ENCODE measurements around the gene ZNF415.
A peak's percentile ranks its signal among the peaks of the same experiment; 100 is the strongest.
"Not testable (repeated sequence)": the region's sequence is repeated elsewhere in the genome, so short reads cannot be mapped to it uniquely, and the experiment has no call there.

The ZNF415 gene

DNA sequence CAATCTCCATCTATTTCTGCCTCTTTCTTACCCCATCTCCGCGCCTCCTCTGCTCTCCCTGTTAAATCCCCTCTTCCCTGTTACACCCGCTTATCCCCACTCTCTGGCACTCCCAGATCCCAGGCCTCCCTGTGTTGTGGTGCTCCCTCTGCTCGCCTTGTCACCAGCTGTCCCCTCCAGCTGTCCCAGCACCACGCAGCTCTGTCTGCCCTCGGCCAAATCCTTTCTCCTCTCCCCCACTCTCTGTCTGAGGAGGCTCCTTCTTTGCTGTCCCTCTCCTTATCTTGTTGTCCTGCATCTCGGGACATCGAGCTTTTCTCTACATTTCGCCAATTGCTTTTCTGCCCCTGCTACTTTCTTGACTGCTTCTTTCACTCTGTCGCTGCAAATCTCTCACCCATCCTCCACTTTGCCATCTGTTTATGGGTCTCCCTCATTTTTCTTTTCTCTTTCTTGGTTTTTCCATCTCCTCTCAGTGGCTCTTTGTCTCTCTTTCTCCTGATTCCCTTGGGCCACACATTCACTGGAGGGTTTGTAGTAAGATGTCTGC, 30.4 kb downstream of the ZNF415 start:
- no peak for DNase-seq

GRCh38 chr19:53101518-53101917, 31.2 kb downstream of the ZNF415 start:
- no peak for DNase-seq

- DNase-seq, result not testable (repeated sequence)
These were observed 34.1 kb downstream of the ZNF415 start for GRCh38 chr19:53098570-53098969.

DNA sequence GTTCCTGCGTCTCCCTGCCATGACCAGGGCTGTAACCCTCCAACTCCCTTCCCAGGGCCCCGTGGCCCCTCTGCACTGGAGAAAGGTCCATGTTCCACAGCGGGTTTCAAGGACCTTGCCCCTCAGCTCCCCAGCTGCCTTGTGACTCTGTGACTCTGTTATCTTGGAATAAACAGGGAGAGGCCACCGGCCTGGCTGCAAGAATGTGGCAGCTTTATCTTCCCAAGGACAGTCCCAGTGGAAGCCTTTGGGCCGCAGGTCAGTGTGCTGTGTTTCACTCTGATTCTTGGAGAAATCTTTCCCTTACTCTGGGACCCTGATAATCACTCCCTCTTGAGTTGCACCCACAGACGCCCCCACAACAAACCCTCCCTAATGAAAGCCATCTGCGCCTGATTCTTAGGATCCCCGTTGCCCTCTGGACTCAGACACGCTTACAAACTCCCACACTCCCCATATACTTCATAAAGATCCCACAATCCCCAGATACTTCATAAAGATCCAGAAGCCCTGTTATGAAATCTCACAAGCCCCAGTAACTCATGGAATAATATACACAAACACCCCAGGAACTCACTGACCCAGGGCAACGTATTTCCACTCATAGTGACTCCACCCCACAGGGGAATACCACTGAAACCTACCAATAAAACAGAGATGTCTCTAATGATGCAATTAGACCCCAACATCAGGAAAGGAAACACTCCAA, 35.6 kb downstream of the ZNF415 start:
- DNase-seq, result not testable (repeated sequence)

GRCh38 chr19:53096579-53096978, 36.1 kb downstream of the ZNF415 start:
- DNase-seq, result not testable (repeated sequence)

DNA sequence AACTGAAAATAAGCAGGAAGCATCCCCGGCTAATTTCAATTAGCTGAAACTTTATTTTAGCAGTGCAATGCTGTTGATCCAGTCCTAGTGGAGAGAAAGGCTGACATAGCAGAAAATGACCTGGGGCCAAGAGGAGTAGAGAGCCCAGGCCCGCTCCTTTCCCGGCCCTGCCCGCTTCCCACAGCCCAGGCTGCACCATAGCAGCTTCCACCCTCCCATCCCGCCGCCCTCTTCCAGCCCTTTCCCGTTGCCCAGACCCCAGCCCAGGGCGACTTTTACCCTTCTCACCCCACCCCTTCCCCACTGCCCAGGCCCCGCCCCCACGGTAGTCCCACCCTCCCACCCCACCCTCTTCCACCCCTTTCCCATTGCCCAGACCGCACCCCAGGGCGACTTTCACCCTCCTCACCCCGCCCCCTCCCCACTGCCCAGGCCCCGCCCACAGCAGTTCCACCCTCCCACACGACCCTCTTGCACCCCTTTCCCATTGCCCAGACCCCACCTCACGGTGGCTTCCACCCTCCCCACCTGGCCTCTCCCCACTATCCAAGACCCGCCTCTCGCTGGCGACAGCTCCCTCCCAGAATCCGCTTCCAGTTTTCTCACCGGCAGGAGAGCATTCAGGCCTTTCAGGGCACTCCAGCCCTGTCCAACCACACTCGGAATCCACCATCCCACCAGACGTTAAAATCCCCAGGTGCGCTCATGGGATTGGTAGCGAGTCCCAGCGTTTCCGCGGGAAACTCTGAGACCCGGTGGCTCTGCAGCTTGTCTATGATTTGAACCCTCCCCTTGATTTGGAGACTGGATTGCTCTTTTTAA, 37.7 kb downstream of the ZNF415 start:
- peak; percentile 97 for DNase-seq

DNA sequence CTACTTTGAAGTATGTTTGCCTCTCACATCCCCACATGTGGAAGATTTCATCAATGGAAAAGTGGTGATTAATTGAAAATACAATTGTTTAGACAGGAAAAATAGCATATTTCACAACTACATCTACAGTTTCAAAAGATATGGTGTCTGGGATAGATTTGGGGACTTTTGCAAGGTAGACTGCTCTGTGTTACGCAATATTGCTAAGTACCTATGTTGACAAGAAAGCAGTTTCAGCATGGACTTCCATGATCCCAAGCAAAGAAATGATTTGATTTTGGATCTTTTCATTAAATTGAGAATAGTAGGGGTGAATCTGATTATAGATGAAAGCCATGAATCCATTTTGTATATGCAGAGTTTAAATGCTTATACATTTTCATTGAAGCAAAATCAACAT, 40.0 kb downstream of the ZNF415 start:
- DNase-seq, result no peak

- peak; percentile 99 for DNase-seq
These were observed 41.1 kb downstream of the ZNF415 start for GRCh38 chr19:53091413-53092254.

- no peak for DNase-seq
These were observed 44.6 kb downstream of the ZNF415 start for GRCh38 chr19:53088091-53088490.

- no peak for DNase-seq
These were observed 45.8 kb downstream of the ZNF415 start for GRCh38 chr19:53086949-53087348.

DNA sequence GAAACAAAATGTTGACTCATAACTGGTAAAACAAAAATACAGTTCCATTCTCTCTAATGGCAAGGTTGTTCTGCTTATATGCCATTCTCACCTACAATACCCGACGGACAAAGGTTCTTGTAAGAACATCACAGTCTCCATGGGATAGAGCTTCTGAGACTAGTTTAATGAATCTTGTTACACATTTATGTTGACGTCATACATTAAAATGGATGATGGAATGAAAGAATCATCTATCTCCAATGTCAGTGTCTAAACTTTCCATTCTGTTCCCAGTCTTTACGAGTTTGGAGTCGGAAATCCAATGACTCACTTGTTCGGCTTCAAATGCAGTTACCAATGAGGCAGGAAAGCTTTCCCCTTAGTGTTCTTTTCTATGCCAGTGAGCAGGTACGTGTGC, 47.2 kb downstream of the ZNF415 start:
- no peak for DNase-seq

- no peak for DNase-seq
These were observed 49.8 kb downstream of the ZNF415 start for GRCh38 chr19:53082929-53083328.

DNA sequence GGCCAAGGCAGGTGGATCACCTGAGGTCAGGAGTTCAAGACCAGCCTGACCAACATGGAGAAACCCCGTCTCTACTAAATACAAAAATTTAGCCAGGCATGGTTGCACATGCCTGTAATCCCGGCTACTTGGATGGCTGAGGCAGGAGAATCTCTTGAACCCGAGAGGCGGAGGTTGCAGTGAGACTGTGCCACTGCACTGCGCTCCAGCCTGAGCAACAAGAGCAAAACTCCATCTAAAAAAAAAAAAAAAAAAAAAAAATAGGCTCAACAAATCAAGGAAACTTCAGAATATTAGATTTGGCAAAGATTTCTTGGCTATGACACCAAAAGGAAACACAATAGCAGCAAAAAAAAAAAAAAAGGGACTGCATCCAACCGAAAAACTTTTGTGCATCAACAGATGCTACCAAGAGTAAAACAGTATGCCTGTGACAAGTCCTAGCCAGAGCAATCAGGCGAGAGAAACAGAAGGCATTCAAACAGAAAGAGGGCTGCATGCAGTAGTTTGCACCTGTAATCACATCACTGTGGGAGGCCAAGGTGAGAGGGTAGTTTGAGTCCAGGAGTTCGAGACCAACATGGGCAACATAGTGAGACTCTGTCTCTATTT, 53.3 kb downstream of the ZNF415 start:
- DNase-seq, result no peak

GRCh38 chr19:53078668-53079067, 54.0 kb downstream of the ZNF415 start:
- no peak for DNase-seq

DNA sequence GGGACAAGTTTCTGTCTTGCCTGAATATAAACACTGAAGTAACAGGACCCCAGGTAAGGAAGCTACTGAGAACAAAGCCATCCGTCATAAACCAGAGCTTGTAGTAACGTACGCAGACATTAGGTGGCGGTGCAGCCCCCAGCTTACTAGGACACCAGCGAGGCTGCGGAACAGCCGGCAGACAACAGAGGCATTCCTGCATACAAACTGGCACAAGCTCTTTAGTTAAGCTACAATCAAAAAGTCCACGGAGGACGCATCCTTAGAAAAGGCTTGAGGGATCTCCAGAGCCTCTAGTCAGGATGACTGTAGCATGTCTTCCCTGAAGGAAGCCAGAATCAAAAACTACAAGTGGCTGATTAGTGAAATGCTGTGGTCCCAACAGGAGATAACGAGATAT, 55.7 kb downstream of the ZNF415 start:
- peak; percentile 52 for DNase-seq

- DNase-seq, result no peak
These were observed 63.9 kb downstream of the ZNF415 start for GRCh38 chr19:53068834-53069233.

DNA sequence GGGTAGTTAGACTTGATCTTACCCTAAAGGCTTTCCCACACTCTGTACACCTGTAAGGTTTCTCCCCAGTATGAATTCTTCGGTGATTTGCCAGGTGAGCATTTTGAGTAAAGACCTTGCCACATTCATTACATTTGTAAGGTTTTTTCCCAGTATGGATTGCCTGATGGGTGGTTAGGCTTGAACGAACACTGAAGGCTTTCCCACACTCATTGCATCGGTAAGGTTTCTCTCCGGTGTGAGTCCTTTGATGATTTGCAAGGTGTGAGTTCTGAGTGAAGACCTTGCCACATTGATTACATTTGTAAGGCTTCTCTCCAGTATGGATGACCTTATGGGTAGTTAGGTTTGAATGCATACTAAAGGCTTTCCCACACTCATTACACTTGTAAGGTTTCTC, 64.5 kb downstream of the ZNF415 start:
- no peak for DNase-seq

GRCh38 chr19:53057904-53058580, 74.7 kb downstream of the ZNF415 start:
- DNase-seq, result peak; percentile 41

Data from NCI-H526 treated with DMSO at 0.1 percent for 48 hours (cell line).